OCI-LY7 (cell line): ENCODE results near the gene PARP12. TPM values are rescaled to one million over a fixed set of nuclear protein-coding genes. Genes with fewer than 3 reads are reported as not detected.

Source experiments
- BruUV-seq: library from RNA; stranded (reverse); fragments of 400-500 nt; replicated peaks from 2 replicates; lab custom pipeline; 2021; lab: Mats Ljungman, UMichigan
- CTCF ChIA-PET: fragments of 300-600 bp; sonication (Branson Sonifier 250); formaldehyde crosslinking; loops from one replicate; lab custom pipeline; 2022; ENCODE audit warnings: antibody characterized with exemption; ENCODE audit not compliant: unreplicated experiment; lab: Charles Lee
- POLR2A ChIA-PET: fragments of 300-600 bp; sonication (Branson Sonifier 250); formaldehyde crosslinking; loops from one replicate; lab custom pipeline; 2022; ENCODE audit warnings: antibody characterized with exemption; lab: Charles Lee
- DNase-seq: peaks from one replicate; pipeline ENCODE4 v3.0.0-alpha.2; 2015; ENCODE audit warnings: low spot score
- H2AFZ ChIP-seq: fragments of 200-600 bp; sonication (generic), shearing (Covaris generic); 2 replicates; pipeline ENCODE4 v1.6.1; 2014; ENCODE audit warnings: mild to moderate bottlenecking, antibody characterized with exemption, low read length, moderate library complexity
- H3K27ac ChIP-seq: fragments of 200-600 bp; sonication (generic); 2 replicates; pipeline ENCODE4 v1.5.1; 2014; ENCODE audit warnings: mixed run types, low read depth, mild to moderate bottlenecking, moderate library complexity, low read length, inconsistent platforms; ENCODE audit not compliant: poor library complexity, severe bottlenecking
- H3K36me3 ChIP-seq: fragments of 200-600 bp; sonication (generic); 2 replicates; pipeline ENCODE4 v1.6.1; 2014; ENCODE audit warnings: mild to moderate bottlenecking, antibody characterized with exemption, low read length, moderate library complexity, mixed read lengths; ENCODE audit not compliant: insufficient read depth
- H3K4me1 ChIP-seq: fragments of 200-600 bp; sonication (generic); 2 replicates; pipeline ENCODE4 v1.5.1; 2014; ENCODE audit warnings: mild to moderate bottlenecking, low read length; ENCODE audit not compliant: insufficient read depth, poor library complexity, severe bottlenecking
- H3K4me2 ChIP-seq: fragments of 200-600 bp; sonication (generic); 2 replicates; pipeline ENCODE4 v1.6.1; 2014; ENCODE audit warnings: mild to moderate bottlenecking, low read length
- H3K4me3 ChIP-seq: fragments of 200-600 bp; sonication (generic); 2 replicates; pipeline ENCODE4 v1.5.1; 2014; ENCODE audit warnings: mild to moderate bottlenecking, low read depth, low read length; ENCODE audit not compliant: poor library complexity, severe bottlenecking
- H3K79me2 ChIP-seq: fragments of 200-600 bp; sonication (generic); 2 replicates; pipeline ENCODE4 v1.6.1; 2016; ENCODE audit warnings: low read depth, mild to moderate bottlenecking, low read length, moderate library complexity, mixed read lengths; ENCODE audit not compliant: insufficient read depth
- H3K9me2 ChIP-seq: fragments of 200-600 bp; sonication (generic); 2 replicates; pipeline ENCODE4 v1.6.1; 2016; ENCODE audit warnings: mild to moderate bottlenecking, low read length, mixed read lengths; ENCODE audit not compliant: insufficient read depth
- H3K9me3 ChIP-seq: fragments of 200-600 bp; sonication (generic); 2 replicates; pipeline ENCODE4 v1.6.1; 2014; ENCODE audit warnings: mild to moderate bottlenecking, mixed run types, low read length, mixed read lengths
- H4K20me1 ChIP-seq: fragments of 200-600 bp; sonication (generic); 2 replicates; pipeline ENCODE4 v1.6.1; 2014; ENCODE audit warnings: mild to moderate bottlenecking, antibody characterized with exemption, low read length, moderate library complexity, mixed read lengths; ENCODE audit not compliant: insufficient read depth
- CTCF ChIP-seq: fragments of 200-600 bp; sonication (generic); conservative IDR thresholded peaks from 2 replicates; pipeline ENCODE4 v1.5.1; 2014; ENCODE audit warnings: mild to moderate bottlenecking, antibody characterized with exemption, low read length, moderate library complexity, mixed read lengths
- EZH2phosphoT487 ChIP-seq: fragments of 200-600 bp; sonication (generic); IDR thresholded peaks from 2 replicates; pipeline ENCODE4 v1.6.1; 2018; ENCODE audit warnings: low read depth, borderline replicate concordance, mild to moderate bottlenecking, mixed run types, antibody characterized with exemption, low read length, moderate library complexity, mixed read lengths
- intact Hi-C: fragments of 100-400 bp; cut with micrococcal nuclease; formaldehyde crosslinking; loops from one replicate; pipeline ENCODE4 v1.10.0; 2022; ENCODE audit not compliant: unreplicated experiment
- total RNA-seq, 2 experiments: library from RNA; depleted of rRNA in 1 of 2; stranded (reverse); fragments of >200 nt in 1 of 2; shearing (Covaris generic) in 1 of 2; gene quantifications; 2 replicates each; pipeline ENCODE4 v1.2.3, GENCODE V29; 2014 to 2022

The PARP12 gene
- total RNA-seq, 2 experiments from 2014 or later = 6.5 to 12.5 TPM

- DNase-seq = no peak
- Histone ChIP-seq H3K36me3 (no peaks in the 10 kb centered on the region), H3K9me2 (no peaks in the 10 kb centered on the region), H3K4me2 (no peak overlapping the region), H2AFZ (no peak overlapping the region), H3K9me3 (no peaks in the 10 kb centered on the region), H3K4me1 (peaks cover 1% of the 10 kb centered on the region), H3K27ac (no peak overlapping the region), H4K20me1 (no peaks in the 10 kb centered on the region), H3K79me2 (no peaks in the 10 kb centered on the region), H3K4me3 (no peak overlapping the region)
- ChIA-PET POLR2A (no interaction called here), CTCF (no interaction called here)
- intact Hi-C loops = no loop called here
- BruUV-seq = no TSS peak
- TF ChIP-seq EZH2phosphoT487 = no peak
- TF ChIP-seq CTCF = no peak
Measured at GRCh38 chr7:140057143-140057535, 5.6 kb downstream of the PARP12 start.

GRCh38 chr7:140056431-140057142, 6.2 kb downstream of the PARP12 start:
- Histone ChIP-seq H4K20me1 (no peaks in the 10 kb centered on the region), H3K4me2 (no peak overlapping the region), H3K9me2 (no peaks in the 10 kb centered on the region), H3K4me3 (no peak overlapping the region), H3K27ac (no peak overlapping the region), H3K79me2 (no peaks in the 10 kb centered on the region), H3K36me3 (no peaks in the 10 kb centered on the region), H3K4me1 (no peaks in the 10 kb centered on the region), H2AFZ (no peak overlapping the region), H3K9me3 (no peaks in the 10 kb centered on the region)
- no TSS peak for BruUV-seq
- intact Hi-C loops = no loop called here
- ChIA-PET CTCF (no interaction called here), POLR2A (interaction anchor here (0.6 kb wide), 1 partner anchor 293 kb away, joined by 3 read pairs; no protein-coding TSS in a partner anchor)
- DNase-seq = no peak
- no peak for TF ChIP-seq EZH2phosphoT487

GRCh38 chr7:140055833-140056232, 6.9 kb downstream of the PARP12 start:
- no peak overlapping the region for H2AFZ ChIP-seq
- no peaks in the 10 kb centered on the region for H3K36me3 ChIP-seq
- no peak overlapping the region for H3K4me2 ChIP-seq
- no TSS peak for BruUV-seq
- H3K9me2 ChIP-seq = no peaks in the 10 kb centered on the region
- H4K20me1 ChIP-seq = no peaks in the 10 kb centered on the region
- ChIA-PET CTCF (no interaction called here), POLR2A (no interaction called here)
- intact Hi-C loops = no loop called here
- H3K4me3 ChIP-seq = no peak overlapping the region
- no peak for DNase-seq
- no peak overlapping the region for H3K27ac ChIP-seq
- H3K79me2 ChIP-seq = no peaks in the 10 kb centered on the region
- no peaks in the 10 kb centered on the region for H3K4me1 ChIP-seq
- TF ChIP-seq CTCF = no peak
- TF ChIP-seq EZH2phosphoT487 = no peak
- no peaks in the 10 kb centered on the region for H3K9me3 ChIP-seq
